ENCODE measurements around the gene COBLL1. TPM values are rescaled to one million over a fixed set of nuclear protein-coding genes. Genes with fewer than 3 reads are reported as not detected.
A peak's percentile ranks its signal among the peaks of the same experiment; 100 is the strongest.

Gene COBLL1
- total RNA-seq, 2 donors from 2014 or later, result 16.5 to 17.3 TPM

- Mint-ChIP-seq H3K36me3 (ENCODE audit: low read depth) (peaks cover 5% of the 10 kb centered on the region), H3K27ac (peak overlapping the region; percentile 84), H3K27me3 (ENCODE audit: insufficient read depth) (no peaks in the 10 kb centered on the region), H3K9me3 (no peaks in the 10 kb centered on the region), H3K4me3 (no peak overlapping the region), H3K4me1 (peaks cover 21% of the 10 kb centered on the region)
- H3K36me3 ChIP-seq (ENCODE audit: control insufficient read depth, insufficient read depth, low read length), result no peaks in the 10 kb centered on the region
- H3K27me3 ChIP-seq (ENCODE audit: control insufficient read depth, insufficient read depth, low read length, poor library complexity, severe bottlenecking), result no peaks in the 10 kb centered on the region
- TF ChIP-seq, protein P1, sequence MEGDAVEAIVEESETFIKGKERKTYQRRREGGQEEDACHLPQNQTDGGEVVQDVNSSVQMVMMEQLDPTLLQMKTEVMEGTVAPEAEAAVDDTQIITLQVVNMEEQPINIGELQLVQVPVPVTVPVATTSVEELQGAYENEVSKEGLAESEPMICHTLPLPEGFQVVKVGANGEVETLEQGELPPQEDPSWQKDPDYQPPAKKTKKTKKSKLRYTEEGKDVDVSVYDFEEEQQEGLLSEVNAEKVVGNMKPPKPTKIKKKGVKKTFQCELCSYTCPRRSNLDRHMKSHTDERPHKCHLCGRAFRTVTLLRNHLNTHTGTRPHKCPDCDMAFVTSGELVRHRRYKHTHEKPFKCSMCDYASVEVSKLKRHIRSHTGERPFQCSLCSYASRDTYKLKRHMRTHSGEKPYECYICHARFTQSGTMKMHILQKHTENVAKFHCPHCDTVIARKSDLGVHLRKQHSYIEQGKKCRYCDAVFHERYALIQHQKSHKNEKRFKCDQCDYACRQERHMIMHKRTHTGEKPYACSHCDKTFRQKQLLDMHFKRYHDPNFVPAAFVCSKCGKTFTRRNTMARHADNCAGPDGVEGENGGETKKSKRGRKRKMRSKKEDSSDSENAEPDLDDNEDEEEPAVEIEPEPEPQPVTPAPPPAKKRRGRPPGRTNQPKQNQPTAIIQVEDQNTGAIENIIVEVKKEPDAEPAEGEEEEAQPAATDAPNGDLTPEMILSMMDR (conservative IDR thresholded peaks at IDR 0.05), result no peak
- no peaks in the 10 kb centered on the region for H3K9me3 ChIP-seq (ENCODE audit: control insufficient read depth, low read length)
- no peak overlapping the region for H3K9ac ChIP-seq (ENCODE audit: extremely low read depth, low read length, poor library complexity, severe bottlenecking)
- WGBS, 2 experiments (ENCODE audit: insufficient coverage in 1 of 2, insufficient read length in 1 of 2), result 82 to 87% methylated on average over 6 of the region's 6 CpGs
- no peak overlapping the region for H3K27ac ChIP-seq (ENCODE audit: low read depth, low read length)
- H3K4me3 ChIP-seq (ENCODE audit: low read length), result no peak overlapping the region
- no peak for DNase-seq
- peaks cover 7% of the 10 kb centered on the region for H3K4me1 ChIP-seq (ENCODE audit: control insufficient read depth, insufficient read depth, low read length)
These were observed 147.3 kb downstream of the COBLL1 start for GRCh38 chr2:164694275-164694695.

GRCh38 chr2:164693834-164694233, 147.8 kb downstream of the COBLL1 start:
- H3K9me3 Mint-ChIP-seq, result no peaks in the 10 kb centered on the region
- no peaks in the 10 kb centered on the region for H3K9me3 ChIP-seq (ENCODE audit: control insufficient read depth, low read length)
- H3K27ac Mint-ChIP-seq, result peak overlapping the region; percentile 84
- TF ChIP-seq, protein P1 (conservative IDR thresholded peaks at IDR 0.05), result no peak
- H3K36me3 Mint-ChIP-seq (ENCODE audit: low read depth), result peaks cover 5% of the 10 kb centered on the region
- no peak overlapping the region for H3K27ac ChIP-seq (ENCODE audit: low read depth, low read length)
- no peak overlapping the region for H3K4me3 Mint-ChIP-seq
- H3K27me3 ChIP-seq (ENCODE audit: control insufficient read depth, insufficient read depth, low read length, poor library complexity, severe bottlenecking), result no peaks in the 10 kb centered on the region
- H3K4me1 Mint-ChIP-seq, result peaks cover 21% of the 10 kb centered on the region
- no peaks in the 10 kb centered on the region for H3K27me3 Mint-ChIP-seq (ENCODE audit: insufficient read depth)
- H3K36me3 ChIP-seq (ENCODE audit: control insufficient read depth, insufficient read depth, low read length), result no peaks in the 10 kb centered on the region
- DNase-seq, result no peak
- H3K4me1 ChIP-seq (ENCODE audit: control insufficient read depth, insufficient read depth, low read length), result peaks cover 7% of the 10 kb centered on the region
- H3K9ac ChIP-seq (ENCODE audit: extremely low read depth, low read length, poor library complexity, severe bottlenecking), result no peak overlapping the region
- H3K4me3 ChIP-seq (ENCODE audit: low read length), result no peak overlapping the region

DNA sequence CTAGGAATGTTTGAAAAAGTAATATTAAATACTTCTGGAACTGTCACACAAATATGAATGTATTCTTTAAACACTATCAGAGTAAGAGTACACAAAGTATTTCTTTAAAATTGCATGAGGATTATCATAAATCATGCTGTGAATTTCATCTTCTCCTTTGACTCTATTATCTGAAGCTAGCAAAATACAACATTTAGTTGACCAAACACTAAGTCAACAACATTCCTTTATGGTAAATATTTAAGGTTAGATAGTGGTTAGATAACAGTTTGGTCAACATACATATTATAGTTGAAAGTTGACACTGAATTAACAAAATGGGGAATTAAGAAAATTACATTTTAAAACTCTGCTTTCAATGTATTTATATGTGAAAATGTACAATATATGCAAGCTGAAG, 148.2 kb downstream of the COBLL1 start:
- no peak for DNase-seq
- Histone ChIP-seq H3K27me3 (ENCODE audit: control insufficient read depth, insufficient read depth, low read length, poor library complexity, severe bottlenecking) (no peaks in the 10 kb centered on the region), H3K9ac (ENCODE audit: extremely low read depth, low read length, poor library complexity, severe bottlenecking) (no peak overlapping the region), H3K4me1 (ENCODE audit: control insufficient read depth, insufficient read depth, low read length) (peaks cover 7% of the 10 kb centered on the region), H3K9me3 (ENCODE audit: control insufficient read depth, low read length) (no peaks in the 10 kb centered on the region), H3K36me3 (ENCODE audit: control insufficient read depth, insufficient read depth, low read length) (no peaks in the 10 kb centered on the region), H3K4me3 (ENCODE audit: low read length) (no peak overlapping the region), H3K27ac (ENCODE audit: low read depth, low read length) (no peak overlapping the region)
- Mint-ChIP-seq H3K4me3 (no peak overlapping the region), H3K36me3 (ENCODE audit: low read depth) (peaks cover 5% of the 10 kb centered on the region), H3K27ac (no peak overlapping the region), H3K9me3 (no peaks in the 10 kb centered on the region), H3K27me3 (ENCODE audit: insufficient read depth) (no peaks in the 10 kb centered on the region), H3K4me1 (peaks cover 21% of the 10 kb centered on the region)
- TF ChIP-seq, protein P1 (conservative IDR thresholded peaks at IDR 0.05), result no peak

Data from endodermal cell (in vitro differentiated cells).